Loucy (cell line): ENCODE results near the gene FAXDC2.

Source experiments
- H2AFZ ChIP-seq: fragments of 200-600 bp; sonication (generic); 2 replicates; pipeline ENCODE4 v1.6.0; 2016; ENCODE audit warnings: antibody characterized with exemption, mild to moderate bottlenecking, low read length, moderate library complexity
- H3F3A ChIP-seq: fragments of 200-600 bp; 2 replicates; pipeline ENCODE4 v1.6.0; 2016; ENCODE audit warnings: antibody characterized with exemption, low read depth, mild to moderate bottlenecking
- H3K27me3 ChIP-seq: fragments of 200-600 bp; sonication (generic); 2 replicates; pipeline ENCODE4 v1.6.1; 2014; ENCODE audit warnings: low read length, mild to moderate bottlenecking; ENCODE audit not compliant: insufficient read depth, poor library complexity, severe bottlenecking
- H3K36me3 ChIP-seq: fragments of 200-600 bp; sonication (generic); 2 replicates; pipeline ENCODE4 v1.6.1; 2016; ENCODE audit warnings: low read length; ENCODE audit not compliant: insufficient read depth
- H3K4me1 ChIP-seq: fragments of 200-600 bp; sonication (generic); 2 replicates; pipeline ENCODE4 v1.5.1; 2014; ENCODE audit warnings: low read length, mild to moderate bottlenecking; ENCODE audit not compliant: insufficient read depth, poor library complexity, severe bottlenecking
- H3K4me2 ChIP-seq: fragments of 200-600 bp; sonication (generic); 2 replicates; pipeline ENCODE4 v1.6.0; 2014; ENCODE audit warnings: antibody characterized with exemption, low read length, low read depth, mild to moderate bottlenecking; ENCODE audit not compliant: poor library complexity, severe bottlenecking
- H3K4me3 ChIP-seq: fragments of 200-600 bp; sonication (generic); 2 replicates; pipeline ENCODE4 v1.5.1; 2014; ENCODE audit warnings: low read length, mild to moderate bottlenecking, mixed read lengths; ENCODE audit not compliant: poor library complexity, severe bottlenecking
- H3K79me2 ChIP-seq: fragments of 200-600 bp; sonication (generic); 2 replicates; pipeline ENCODE4 v1.6.1; 2014; ENCODE audit warnings: low read length; ENCODE audit not compliant: insufficient read depth
- H3K9ac ChIP-seq: fragments of 200-600 bp; sonication (generic); 2 replicates; pipeline ENCODE4 v1.6.0; 2014; ENCODE audit warnings: mild to moderate bottlenecking, low read depth, low read length, moderate library complexity; ENCODE audit not compliant: poor library complexity, severe bottlenecking
- H3K9me2 ChIP-seq: fragments of 200-600 bp; sonication (generic); replicated peaks from 2 replicates; pipeline ENCODE4 v1.6.1; 2016; ENCODE audit warnings: low read depth, low read length, mixed read lengths
- H3K9me3 ChIP-seq: fragments of 200-600 bp; sonication (generic); 2 replicates; pipeline ENCODE4 v1.6.1; 2014; ENCODE audit warnings: mild to moderate bottlenecking, antibody characterized with exemption, low read length, low read depth; ENCODE audit not compliant: insufficient read depth
- H4K20me1 ChIP-seq: fragments of 200-600 bp; sonication (generic); 2 replicates; pipeline ENCODE4 v1.6.0; 2014; ENCODE audit warnings: antibody characterized with exemption, low read length, mild to moderate bottlenecking; ENCODE audit not compliant: insufficient read depth, poor library complexity, severe bottlenecking
- EZH2phosphoT487 ChIP-seq: fragments of 200-600 bp; IDR thresholded peaks from 2 replicates; pipeline ENCODE4 v1.6.1; 2018; ENCODE audit warnings: antibody characterized with exemption, mild to moderate bottlenecking, moderate library complexity, borderline replicate concordance
- TF ChIP-seq, protein P1 (sequence below): fragments of 200-600 bp; sonication (generic); conservative IDR thresholded peaks from 2 replicates; pipeline ENCODE4 v1.5.1; 2014; ENCODE audit warnings: mild to moderate bottlenecking, antibody characterized with exemption, low read length

The FAXDC2 gene

DNA sequence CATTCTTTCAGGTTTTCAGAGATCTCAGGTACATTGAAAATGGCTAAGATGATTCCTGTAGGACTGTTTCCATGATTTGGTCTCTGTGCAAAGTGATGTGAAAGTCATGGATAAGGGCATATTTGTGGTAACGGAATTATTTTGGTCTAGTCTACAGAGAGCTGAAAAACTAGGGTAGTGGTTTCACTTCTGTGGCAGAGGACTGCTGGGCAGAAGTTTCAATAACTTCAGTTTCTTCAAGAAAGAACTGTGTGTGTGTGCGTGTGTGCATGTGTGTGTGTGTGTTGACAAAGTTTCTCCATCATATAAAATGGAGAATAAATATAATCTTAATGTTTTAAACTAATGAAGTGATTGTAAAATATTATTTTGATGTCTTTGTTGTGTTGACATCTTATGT is 12.4 kb upstream of the FAXDC2 start:
- Histone ChIP-seq H3K9ac (peak overlapping the region; percentile 32), H3K36me3 (peaks cover 22% of the 10 kb centered on the region; the same call in 1 of the 2 replicates), H4K20me1 (peaks cover 52% of the 10 kb centered on the region)

DNA sequence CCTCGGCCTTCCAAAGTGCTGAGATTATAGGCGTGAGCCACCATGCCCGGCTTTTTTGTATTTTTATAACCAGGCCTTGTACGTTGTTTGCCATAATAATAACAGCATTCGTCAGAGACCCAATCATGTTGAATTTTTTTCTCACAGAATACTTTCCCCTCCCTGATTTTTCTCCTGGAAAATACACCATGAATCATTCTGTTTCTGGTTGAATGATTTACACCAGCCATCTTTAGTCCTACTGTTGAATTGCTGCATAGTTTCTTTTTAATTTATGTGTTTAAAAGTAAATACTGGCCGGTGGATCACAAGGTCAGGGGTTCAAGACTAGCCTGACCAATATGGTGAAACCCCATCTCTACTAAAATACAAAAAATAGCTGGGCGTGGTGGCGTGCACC is 11.5 kb upstream of the FAXDC2 start:
- H3K9me2 ChIP-seq, result no peaks in the 10 kb centered on the region
- H3K27me3 ChIP-seq, result no peaks in the 10 kb centered on the region
- H3K4me3 ChIP-seq, result peak overlapping the region; percentile 46
- peaks cover 19% of the 10 kb centered on the region; the same call in 1 of the 2 replicates for H3K36me3 ChIP-seq
- no peaks in the 10 kb centered on the region for H3K9me3 ChIP-seq
- TF ChIP-seq, protein P1, sequence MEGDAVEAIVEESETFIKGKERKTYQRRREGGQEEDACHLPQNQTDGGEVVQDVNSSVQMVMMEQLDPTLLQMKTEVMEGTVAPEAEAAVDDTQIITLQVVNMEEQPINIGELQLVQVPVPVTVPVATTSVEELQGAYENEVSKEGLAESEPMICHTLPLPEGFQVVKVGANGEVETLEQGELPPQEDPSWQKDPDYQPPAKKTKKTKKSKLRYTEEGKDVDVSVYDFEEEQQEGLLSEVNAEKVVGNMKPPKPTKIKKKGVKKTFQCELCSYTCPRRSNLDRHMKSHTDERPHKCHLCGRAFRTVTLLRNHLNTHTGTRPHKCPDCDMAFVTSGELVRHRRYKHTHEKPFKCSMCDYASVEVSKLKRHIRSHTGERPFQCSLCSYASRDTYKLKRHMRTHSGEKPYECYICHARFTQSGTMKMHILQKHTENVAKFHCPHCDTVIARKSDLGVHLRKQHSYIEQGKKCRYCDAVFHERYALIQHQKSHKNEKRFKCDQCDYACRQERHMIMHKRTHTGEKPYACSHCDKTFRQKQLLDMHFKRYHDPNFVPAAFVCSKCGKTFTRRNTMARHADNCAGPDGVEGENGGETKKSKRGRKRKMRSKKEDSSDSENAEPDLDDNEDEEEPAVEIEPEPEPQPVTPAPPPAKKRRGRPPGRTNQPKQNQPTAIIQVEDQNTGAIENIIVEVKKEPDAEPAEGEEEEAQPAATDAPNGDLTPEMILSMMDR, result no peak
- TF ChIP-seq EZH2phosphoT487, result no peak
- H3K4me1 ChIP-seq, result peaks cover 3% of the 10 kb centered on the region
- no peak overlapping the region for H2AFZ ChIP-seq
- peaks cover 49% of the 10 kb centered on the region for H4K20me1 ChIP-seq
- H3F3A ChIP-seq, result no peaks in the 10 kb centered on the region
- H3K4me2 ChIP-seq, result peak overlapping the region; percentile 88
- peak overlapping the region; percentile 32 for H3K9ac ChIP-seq
- peaks cover 71% of the 10 kb centered on the region for H3K79me2 ChIP-seq

More for the DNA sequence above, 12.4 kb upstream of the FAXDC2 start:
- H3K9me2 ChIP-seq, result no peaks in the 10 kb centered on the region
- no peaks in the 10 kb centered on the region for H3K4me1 ChIP-seq
- peak overlapping the region; percentile 88 for H3K4me2 ChIP-seq
- no peaks in the 10 kb centered on the region for H3K9me3 ChIP-seq
- H2AFZ ChIP-seq, result no peak overlapping the region
- no peaks in the 10 kb centered on the region for H3F3A ChIP-seq
- peak overlapping the region; percentile 46 for H3K4me3 ChIP-seq
- TF ChIP-seq EZH2phosphoT487, result no peak
- TF ChIP-seq, protein P1, result no peak
- H3K27me3 ChIP-seq, result no peaks in the 10 kb centered on the region
- peaks cover 71% of the 10 kb centered on the region for H3K79me2 ChIP-seq

GRCh38 chr5:154860765-154861164 is 10.4 kb upstream of the FAXDC2 start:
- no peaks in the 10 kb centered on the region for H3K9me2 ChIP-seq
- peak overlapping the region; percentile 88 for H3K4me2 ChIP-seq
- H3K9me3 ChIP-seq, result no peaks in the 10 kb centered on the region
- H3K4me1 ChIP-seq, result peaks cover 5% of the 10 kb centered on the region
- no peaks in the 10 kb centered on the region for H3K27me3 ChIP-seq
- peak overlapping the region; percentile 91 for H3K9ac ChIP-seq
- H3K36me3 ChIP-seq, result peaks cover 12% of the 10 kb centered on the region; the same call in 1 of the 2 replicates
- H4K20me1 ChIP-seq, result peaks cover 49% of the 10 kb centered on the region
- H3K79me2 ChIP-seq, result peaks cover 65% of the 10 kb centered on the region
- no peaks in the 10 kb centered on the region for H3F3A ChIP-seq
- H2AFZ ChIP-seq, result no peak overlapping the region
- H3K4me3 ChIP-seq, result peak overlapping the region; percentile 95
- TF ChIP-seq, protein P1, result no peak
- TF ChIP-seq EZH2phosphoT487, result no peak
